HG03558 (cell line): ENCODE data around the gene COPS2.

Experiments
- ATAC-seq: cut with Tn5 transposase; IDR thresholded peaks from one replicate; pipeline ENCODE4 v1.9.1; 2021; ENCODE audit warnings: moderate number of reproducible peaks; ENCODE audit not compliant: unreplicated experiment; ENCODE audit errors: extremely low read depth

The COPS2 gene

GRCh38 chr15:49163678-49164077 lies 8.3 kb upstream of the COPS2 start:
- no peak for ATAC-seq

- no peak for ATAC-seq
Measured at GRCh38 chr15:49155834-49156627, 632 bp upstream of the COPS2 start.

GRCh38 chr15:49154799-49155109 lies 645 bp downstream of the COPS2 start:
- ATAC-seq = no peak

GRCh38 chr15:49154359-49154758 lies 1.0 kb downstream of the COPS2 start:
- no peak for ATAC-seq

GRCh38 chr15:49152552-49153312 lies 2.7 kb downstream of the COPS2 start:
- ATAC-seq = no peak

GRCh38 chr15:49151831-49152230 lies 3.6 kb downstream of the COPS2 start:
- ATAC-seq = no peak

GRCh38 chr15:49148727-49149126 lies 6.7 kb downstream of the COPS2 start:
- ATAC-seq = no peak

GRCh38 chr15:49148298-49148697 lies 7.1 kb downstream of the COPS2 start:
- ATAC-seq = no peak

GRCh38 chr15:49145651-49146609 lies 9.5 kb downstream of the COPS2 start:
- ATAC-seq = no peak

GRCh38 chr15:49137861-49138260 lies 17.5 kb downstream of the COPS2 start:
- no peak for ATAC-seq

- ATAC-seq = no peak
Measured at GRCh38 chr15:49135911-49136310, 19.5 kb downstream of the COPS2 start.

GRCh38 chr15:49135342-49135857 lies 20.0 kb downstream of the COPS2 start:
- no peak for ATAC-seq

- ATAC-seq = no peak
Measured at GRCh38 chr15:49134683-49135341, 20.6 kb downstream of the COPS2 start.

GRCh38 chr15:49131403-49131802 lies 24.0 kb downstream of the COPS2 start:
- no peak for ATAC-seq

GRCh38 chr15:49124371-49124770 lies 31.0 kb downstream of the COPS2 start:
- no peak for ATAC-seq

- ATAC-seq = no peak
Measured at GRCh38 chr15:49122541-49123062, 32.8 kb downstream of the COPS2 start.

GRCh38 chr15:49121901-49122300 lies 33.5 kb downstream of the COPS2 start:
- no peak for ATAC-seq

- no peak for ATAC-seq
Measured at GRCh38 chr15:49120832-49121231, 34.6 kb downstream of the COPS2 start.

- no peak for ATAC-seq
Measured at GRCh38 chr15:49116108-49116857, 39.1 kb downstream of the COPS2 start.
